Esophagus squamous epithelium (tissue), 4 donors: ENCODE results near the gene GDI2.

Source experiments
- POLR2A ChIP-seq, 4 donors: fragments of 450-650 bp; IDR thresholded peaks; one replicate each; pipeline ENCODE4 v1.6.1; 2017; ENCODE audit warnings: antibody characterized with exemption in 4 of 4, mild to moderate bottlenecking in 4 of 4, moderate library complexity in 3 of 4
- TF ChIP-seq, protein P1 (sequence below), 6 experiments: fragments of 450-650 bp in 4 of 6; fragments of 200-600 bp in 2 of 6; sonication (generic) in 2 of 6; IDR thresholded peaks; one replicate each; pipeline ENCODE4 v1.5.1; 2016 to 2019; ENCODE audit warnings: antibody characterized with exemption in 6 of 6, mild to moderate bottlenecking in 4 of 6, moderate library complexity in 4 of 6

GRCh38 chr10:5840314-5841307 lies 27.4 kb upstream of the GDI2 start:
- no peak for TF ChIP-seq POLR2A (IDR thresholded peaks at IDR 0.05)
- TF ChIP-seq, protein P1, sequence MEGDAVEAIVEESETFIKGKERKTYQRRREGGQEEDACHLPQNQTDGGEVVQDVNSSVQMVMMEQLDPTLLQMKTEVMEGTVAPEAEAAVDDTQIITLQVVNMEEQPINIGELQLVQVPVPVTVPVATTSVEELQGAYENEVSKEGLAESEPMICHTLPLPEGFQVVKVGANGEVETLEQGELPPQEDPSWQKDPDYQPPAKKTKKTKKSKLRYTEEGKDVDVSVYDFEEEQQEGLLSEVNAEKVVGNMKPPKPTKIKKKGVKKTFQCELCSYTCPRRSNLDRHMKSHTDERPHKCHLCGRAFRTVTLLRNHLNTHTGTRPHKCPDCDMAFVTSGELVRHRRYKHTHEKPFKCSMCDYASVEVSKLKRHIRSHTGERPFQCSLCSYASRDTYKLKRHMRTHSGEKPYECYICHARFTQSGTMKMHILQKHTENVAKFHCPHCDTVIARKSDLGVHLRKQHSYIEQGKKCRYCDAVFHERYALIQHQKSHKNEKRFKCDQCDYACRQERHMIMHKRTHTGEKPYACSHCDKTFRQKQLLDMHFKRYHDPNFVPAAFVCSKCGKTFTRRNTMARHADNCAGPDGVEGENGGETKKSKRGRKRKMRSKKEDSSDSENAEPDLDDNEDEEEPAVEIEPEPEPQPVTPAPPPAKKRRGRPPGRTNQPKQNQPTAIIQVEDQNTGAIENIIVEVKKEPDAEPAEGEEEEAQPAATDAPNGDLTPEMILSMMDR (IDR thresholded peaks at IDR 0.05) = no peak
